ENCODE measurements around the gene LRRN3.

The LRRN3 gene

DNA sequence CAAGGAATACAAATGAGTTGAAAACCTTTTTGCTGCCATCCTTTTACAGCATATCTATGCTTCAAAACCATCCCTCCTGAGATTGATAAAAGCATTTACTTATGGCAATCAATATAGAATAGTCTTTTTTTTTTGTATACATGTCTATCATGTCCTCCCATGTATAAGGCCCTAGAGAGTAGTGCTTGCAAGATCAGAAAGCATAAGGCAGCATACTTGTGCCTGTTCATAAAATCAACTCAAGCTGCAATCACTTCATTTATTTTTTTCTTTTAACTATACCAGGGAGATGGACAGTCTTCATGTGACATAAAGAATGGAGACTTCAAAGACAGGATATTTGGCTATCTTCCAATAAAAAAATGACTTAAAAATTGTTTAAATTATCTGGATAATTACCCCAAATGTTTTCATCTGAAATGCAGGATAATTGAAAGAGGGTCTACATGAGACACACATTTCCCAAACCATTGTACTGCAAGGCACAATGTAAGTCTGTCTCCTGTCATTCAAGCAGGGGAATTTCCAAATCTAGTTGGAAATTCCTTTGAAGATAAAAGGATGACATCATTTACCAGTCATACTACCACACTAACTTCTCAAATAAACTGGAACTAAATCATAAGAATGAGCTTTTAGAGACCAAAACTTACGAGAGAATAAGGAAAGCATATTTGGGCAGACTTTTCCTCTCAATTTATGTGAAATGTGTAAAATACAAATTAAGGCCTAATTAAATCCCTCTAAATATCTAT is 22.5 kb downstream of the LRRN3 start:
- Histone ChIP-seq H4K8ac (ENCODE audit: low read length) (no peak overlapping the region), H3K4me2 (ENCODE audit: low read length, poor library complexity, severe bottlenecking) (no peak overlapping the region), H2AK5ac (ENCODE audit: low read length, severe bottlenecking) (no peak overlapping the region), H2AFZ (ENCODE audit: low read depth, low read length) (no peak overlapping the region), H3K27me3 (ENCODE audit: control insufficient read depth in 1 of 2, insufficient read depth in 1 of 2, low read length in 2 of 2) (no peaks in the 10 kb centered on the region), H3K9ac (ENCODE audit: low read length) (peak overlapping the region; percentile 18), H3K27ac (ENCODE audit: low read length, poor library complexity, severe bottlenecking) (no peak overlapping the region), H3K18ac (ENCODE audit: low read depth in 1 of 2, low read length in 2 of 2) (no peak overlapping the region), H3K4ac (ENCODE audit: low read depth in 1 of 2, low read length in 2 of 2) (no peak overlapping the region), H3K23ac (ENCODE audit: low read length in 2 of 2) (no peak overlapping the region), H3K4me1 (ENCODE audit: control insufficient read depth, insufficient read depth, low read depth, low read length) (no peaks in the 10 kb centered on the region), H3K36me3 (ENCODE audit: control insufficient read depth in 1 of 2, insufficient read depth in 2 of 2, low read depth in 1 of 2, low read length in 2 of 2) (no peaks in the 10 kb centered on the region), H3K79me1 (replicated peaks; ENCODE audit: low read length, poor library complexity, severe bottlenecking) (no peaks in the 10 kb centered on the region), H3K9me3 (ENCODE audit: control insufficient read depth, low read length) (no peaks in the 10 kb centered on the region), H2BK120ac (ENCODE audit: low read depth, low read length) (no peak overlapping the region), H3K14ac (ENCODE audit: low read length in 2 of 2) (no peak overlapping the region), H2BK12ac (ENCODE audit: low read length in 2 of 2) (no peak overlapping the region), H2BK5ac (ENCODE audit: low read depth, low read length, poor library complexity, severe bottlenecking) (no peak overlapping the region), H3K4me3 (ENCODE audit: insufficient read depth in 1 of 2, low read depth in 1 of 2, low read length in 2 of 2) (no peak overlapping the region), H2BK15ac (ENCODE audit: low read depth, poor library complexity, severe bottlenecking) (no peak overlapping the region), H4K91ac (ENCODE audit: low read length) (no peak overlapping the region)
- no CpG with 5 or more reads among the region's 1 CpG for WGBS
- DNase-seq = peak; percentile 77

DNA sequence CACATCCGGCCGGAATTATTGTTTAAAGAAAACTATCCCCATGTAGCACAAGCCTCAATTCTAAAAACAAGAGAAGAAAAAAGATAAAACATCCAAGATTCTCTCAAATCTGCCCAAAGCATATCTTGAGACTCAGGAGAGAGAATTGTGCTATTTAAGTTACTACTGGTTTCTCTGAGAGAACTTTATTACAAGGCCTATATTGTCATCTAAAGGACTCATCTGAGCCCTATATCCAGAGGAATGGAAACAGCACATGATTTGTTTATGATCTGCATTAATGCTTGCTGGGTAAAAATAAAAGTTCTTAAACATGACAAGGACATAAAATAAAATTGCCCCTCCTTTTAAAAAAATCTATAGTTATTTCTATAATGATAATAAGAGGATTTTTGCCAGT is 25.0 kb downstream of the LRRN3 start:
- DNase-seq = no peak
- no peaks in the 10 kb centered on the region for H3K36me3 ChIP-seq (ENCODE audit: control insufficient read depth in 1 of 2, insufficient read depth in 2 of 2, low read depth in 1 of 2, low read length in 2 of 2)
- H3K18ac ChIP-seq (ENCODE audit: low read depth in 1 of 2, low read length in 2 of 2) = no peak overlapping the region
- H3K4me2 ChIP-seq (ENCODE audit: low read length, poor library complexity, severe bottlenecking) = no peak overlapping the region
- no CpG with 5 or more reads among the region's 2 CpGs for WGBS
- H3K9me3 ChIP-seq (ENCODE audit: control insufficient read depth, low read length) = no peaks in the 10 kb centered on the region
- H3K27ac ChIP-seq (ENCODE audit: low read length, poor library complexity, severe bottlenecking) = no peak overlapping the region
- H3K4ac ChIP-seq (ENCODE audit: low read depth in 1 of 2, low read length in 2 of 2) = no peak overlapping the region
- H2BK15ac ChIP-seq (ENCODE audit: low read depth, poor library complexity, severe bottlenecking) = no peak overlapping the region
- no peak overlapping the region for H2BK120ac ChIP-seq (ENCODE audit: low read depth, low read length)
- no peak overlapping the region for H3K9ac ChIP-seq (ENCODE audit: low read length)
- H3K79me1 ChIP-seq (replicated peaks; ENCODE audit: low read length, poor library complexity, severe bottlenecking) = no peaks in the 10 kb centered on the region
- H3K27me3 ChIP-seq (ENCODE audit: control insufficient read depth in 1 of 2, insufficient read depth in 1 of 2, low read length in 2 of 2) = no peaks in the 10 kb centered on the region
- H2AK5ac ChIP-seq (ENCODE audit: low read length, severe bottlenecking) = no peak overlapping the region
- no peak overlapping the region for H4K91ac ChIP-seq (ENCODE audit: low read length)
- H2AFZ ChIP-seq (ENCODE audit: low read depth, low read length) = no peak overlapping the region
- no peak overlapping the region for H3K4me3 ChIP-seq (ENCODE audit: insufficient read depth in 1 of 2, low read depth in 1 of 2, low read length in 2 of 2)
- H4K8ac ChIP-seq (ENCODE audit: low read length) = no peak overlapping the region
- no peak overlapping the region for H3K23ac ChIP-seq (ENCODE audit: low read length in 2 of 2)
- H2BK12ac ChIP-seq (ENCODE audit: low read length in 2 of 2) = no peak overlapping the region
- no peak overlapping the region for H3K14ac ChIP-seq (ENCODE audit: low read length in 2 of 2)
- no peaks in the 10 kb centered on the region for H3K4me1 ChIP-seq (ENCODE audit: control insufficient read depth, insufficient read depth, low read depth, low read length)
- H2BK5ac ChIP-seq (ENCODE audit: low read depth, low read length, poor library complexity, severe bottlenecking) = no peak overlapping the region

DNA sequence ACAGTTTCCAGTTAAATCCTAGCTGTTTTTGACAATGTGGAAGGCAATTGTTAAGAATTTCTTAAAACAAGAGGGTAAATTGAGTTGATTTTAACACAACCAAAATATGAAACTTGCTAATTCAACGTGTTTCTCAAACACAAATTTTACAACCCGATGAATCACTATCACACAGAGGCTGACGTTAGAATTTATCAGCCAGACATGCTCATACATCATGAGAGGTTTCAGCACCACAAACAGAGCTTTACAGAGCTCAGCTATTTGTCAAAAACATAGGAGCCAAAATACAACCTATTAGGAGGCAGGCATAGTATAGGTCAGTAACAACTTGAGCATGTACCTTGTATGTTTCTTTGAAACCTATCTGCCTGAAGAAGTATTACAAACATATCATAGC is 36.1 kb downstream of the LRRN3 start:
- Histone ChIP-seq H3K4ac (ENCODE audit: low read depth in 1 of 2, low read length in 2 of 2) (no peak overlapping the region), H2AK5ac (ENCODE audit: low read length, severe bottlenecking) (no peak overlapping the region), H2AFZ (ENCODE audit: low read depth, low read length) (no peak overlapping the region), H3K18ac (ENCODE audit: low read depth in 1 of 2, low read length in 2 of 2) (no peak overlapping the region), H3K36me3 (ENCODE audit: control insufficient read depth in 1 of 2, insufficient read depth in 2 of 2, low read depth in 1 of 2, low read length in 2 of 2) (no peaks in the 10 kb centered on the region), H3K4me2 (ENCODE audit: low read length, poor library complexity, severe bottlenecking) (no peak overlapping the region), H4K91ac (ENCODE audit: low read length) (no peak overlapping the region), H3K27ac (ENCODE audit: low read length, poor library complexity, severe bottlenecking) (no peak overlapping the region), H2BK12ac (ENCODE audit: low read length in 2 of 2) (no peak overlapping the region), H4K8ac (ENCODE audit: low read length) (no peak overlapping the region), H2BK15ac (ENCODE audit: low read depth, poor library complexity, severe bottlenecking) (no peak overlapping the region), H3K27me3 (ENCODE audit: control insufficient read depth in 1 of 2, insufficient read depth in 1 of 2, low read length in 2 of 2) (no peaks in the 10 kb centered on the region), H3K14ac (ENCODE audit: low read length in 2 of 2) (no peak overlapping the region), H2BK120ac (ENCODE audit: low read depth, low read length) (no peak overlapping the region), H3K79me1 (replicated peaks; ENCODE audit: low read length, poor library complexity, severe bottlenecking) (no peaks in the 10 kb centered on the region), H3K9me3 (ENCODE audit: control insufficient read depth, low read length) (no peaks in the 10 kb centered on the region), H3K4me1 (ENCODE audit: control insufficient read depth, insufficient read depth, low read depth, low read length) (no peaks in the 10 kb centered on the region), H3K9ac (ENCODE audit: low read length) (no peak overlapping the region), H3K4me3 (ENCODE audit: insufficient read depth in 1 of 2, low read depth in 1 of 2, low read length in 2 of 2) (no peak overlapping the region), H3K23ac (ENCODE audit: low read length in 2 of 2) (no peak overlapping the region), H2BK5ac (ENCODE audit: low read depth, low read length, poor library complexity, severe bottlenecking) (no peak overlapping the region)
- WGBS = 22% methylated on average over 3 of the region's 3 CpGs
- DNase-seq = peak; percentile 43

DNA sequence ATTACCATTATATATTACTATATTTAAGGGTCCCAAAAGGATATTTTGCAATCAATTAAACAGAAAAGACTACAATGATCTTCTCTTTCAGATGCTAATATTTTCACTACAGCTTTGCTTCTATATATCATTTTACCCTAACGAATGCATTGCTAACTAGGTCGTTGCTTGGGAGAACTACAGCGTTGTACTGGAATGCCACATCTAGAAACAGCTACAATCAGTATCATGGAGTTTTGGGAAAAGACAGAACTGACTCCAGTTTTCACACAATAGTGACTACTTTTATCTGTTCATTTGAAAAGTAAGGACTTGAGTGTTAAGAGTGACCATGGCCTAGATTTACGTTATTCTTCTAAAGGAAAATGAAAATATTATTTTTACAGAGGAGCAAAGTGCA is 38.5 kb downstream of the LRRN3 start:
- 100% methylated on average over 3 of the region's 4 CpGs for WGBS
- Histone ChIP-seq H3K27ac (ENCODE audit: low read length, poor library complexity, severe bottlenecking) (no peak overlapping the region), H3K9me3 (ENCODE audit: control insufficient read depth, low read length) (no peaks in the 10 kb centered on the region), H3K4ac (ENCODE audit: low read depth in 1 of 2, low read length in 2 of 2) (no peak overlapping the region), H3K4me1 (ENCODE audit: control insufficient read depth, insufficient read depth, low read depth, low read length) (no peaks in the 10 kb centered on the region), H3K4me3 (ENCODE audit: insufficient read depth in 1 of 2, low read depth in 1 of 2, low read length in 2 of 2) (no peak overlapping the region), H2AK5ac (ENCODE audit: low read length, severe bottlenecking) (no peak overlapping the region), H3K27me3 (ENCODE audit: control insufficient read depth in 1 of 2, insufficient read depth in 1 of 2, low read length in 2 of 2) (no peaks in the 10 kb centered on the region), H2BK15ac (ENCODE audit: low read depth, poor library complexity, severe bottlenecking) (no peak overlapping the region), H2BK5ac (ENCODE audit: low read depth, low read length, poor library complexity, severe bottlenecking) (no peak overlapping the region), H3K36me3 (ENCODE audit: control insufficient read depth in 1 of 2, insufficient read depth in 2 of 2, low read depth in 1 of 2, low read length in 2 of 2) (no peaks in the 10 kb centered on the region), H3K14ac (ENCODE audit: low read length in 2 of 2) (no peak overlapping the region), H2BK12ac (ENCODE audit: low read length in 2 of 2) (no peak overlapping the region), H4K91ac (ENCODE audit: low read length) (no peak overlapping the region), H3K4me2 (ENCODE audit: low read length, poor library complexity, severe bottlenecking) (no peak overlapping the region), H3K9ac (ENCODE audit: low read length) (no peak overlapping the region), H2BK120ac (ENCODE audit: low read depth, low read length) (no peak overlapping the region), H4K8ac (ENCODE audit: low read length) (no peak overlapping the region), H3K79me1 (replicated peaks; ENCODE audit: low read length, poor library complexity, severe bottlenecking) (no peaks in the 10 kb centered on the region), H2AFZ (ENCODE audit: low read depth, low read length) (no peak overlapping the region), H3K23ac (ENCODE audit: low read length in 2 of 2) (no peak overlapping the region), H3K18ac (ENCODE audit: low read depth in 1 of 2, low read length in 2 of 2) (no peak overlapping the region)
- DNase-seq = no peak

Measured in mesenchymal stem cell (in vitro differentiated cells and primary cell).